HepG2 (cell line): ENCODE results near the gene TPSAB1. TPM values are rescaled to one million over a fixed set of nuclear protein-coding genes. Genes with fewer than 3 reads are reported as not detected.
"Not testable (repeated sequence)": the region's sequence is repeated elsewhere in the genome, so short reads cannot be mapped to it uniquely, and the experiment has no call there.

Source experiments
- ATAC-seq: fragments of 200-7000 bp; cut with Tn5 transposase; 3 replicates; pipeline ENCODE4 v1.9.1; 2020; ENCODE audit warnings: mild to moderate bottlenecking, moderate library complexity
- BruUV-seq: library from RNA; stranded (reverse); fragments of 400-500 nt; replicated peaks from 2 replicates; lab custom pipeline; 2021; lab: Mats Ljungman, UMichigan
- CTCF ChIA-PET: fragments of 300-600 bp; formaldehyde crosslinking; extraction: SDS; loops from one replicate; lab custom pipeline; 2021; ENCODE audit warnings: low total read pairs, inconsistent platforms, low intra/inter-chr PET ratio; lab: Yijun Ruan, JAX
- POLR2A ChIA-PET: fragments of 350-600 bp; sonication (Branson Sonifier 250); formaldehyde crosslinking; loops from one replicate; lab custom pipeline; 2020; ENCODE audit warnings: antibody characterized with exemption, inconsistent platforms; lab: Yijun Ruan, JAX
- DNase-seq: peaks from one replicate; pipeline ENCODE4 v3.0.0-alpha.2; 2015; ENCODE audit warnings: low spot score
- FAIRE-seq: peaks from 3 replicates; lab custom pipeline; 2011; peaks lifted over from hg19 to GRCh38; lab: Jason Lieb, UNC
- H2AFZ ChIP-seq: one replicate; pipeline ENCODE4 v1.6.1; 2011; ENCODE audit warnings: low read length, inconsistent platforms
- H3K27ac ChIP-seq: fragments of 300-600 bp; 3 replicates; pipeline ENCODE4 v1.8.0; 2011; ENCODE audit warnings: mixed run types, mild to moderate bottlenecking, mixed read lengths, low read length, inconsistent platforms; ENCODE audit not compliant: insufficient read depth; ENCODE audit errors: extremely low read length
- H3K27me3 ChIP-seq, 2 experiments: fragments of 200-600 bp in 1 of 2; 2 replicates in 1 of 2; 3 replicates in 1 of 2; pipeline versions ENCODE4 v1.6.0 to v1.8.0; 2011; ENCODE audit warnings: low read length in 2 of 2, mild to moderate bottlenecking in 2 of 2, moderate library complexity in 2 of 2, inconsistent platforms in 1 of 2; ENCODE audit not compliant: insufficient read depth in 2 of 2, control insufficient read depth in 1 of 2
- H3K36me3 ChIP-seq, 2 experiments: fragments of 200-600 bp in 1 of 2; replicated peaks in 1 of 2; 2 replicates in 1 of 2; 3 replicates in 1 of 2; pipeline versions ENCODE4 v1.5.1 to v1.8.0; 2011; ENCODE audit warnings: low read length in 2 of 2, inconsistent platforms in 1 of 2; ENCODE audit not compliant: insufficient read depth in 2 of 2, control insufficient read depth in 1 of 2
- H3K4me1 ChIP-seq: 2 replicates; pipeline ENCODE4 v1.5.1; 2012; ENCODE audit warnings: low read length, inconsistent platforms; ENCODE audit not compliant: insufficient read depth
- H3K4me2 ChIP-seq: 2 replicates; pipeline ENCODE4 v1.6.0; 2011; ENCODE audit warnings: low read depth, low read length, inconsistent platforms
- H3K4me3 ChIP-seq, 3 experiments: fragments of 200-600 bp in 1 of 3; sonication (generic), shearing (Covaris generic) in 1 of 3; replicated peaks in 1 of 3; 2 replicates each; pipeline ENCODE4 v1.5.1; 2011 to 2016; ENCODE audit warnings: low read length in 3 of 3, inconsistent platforms in 2 of 3, low read depth in 2 of 3, mild to moderate bottlenecking in 2 of 3, control low read depth in 1 of 3, mixed read lengths in 1 of 3; ENCODE audit not compliant: insufficient read depth in 1 of 3
- H3K79me2 ChIP-seq: one replicate; pipeline ENCODE4 v1.6.1; 2011; ENCODE audit warnings: low read length, inconsistent platforms; ENCODE audit not compliant: insufficient read depth
- H3K9ac ChIP-seq: 2 replicates; pipeline ENCODE4 v1.6.0; 2011; ENCODE audit warnings: mild to moderate bottlenecking, low read depth, low read length, inconsistent platforms; ENCODE audit not compliant: insufficient read depth
- H3K9me3 ChIP-seq: 2 replicates; pipeline ENCODE4 v1.5.1; 2012; ENCODE audit warnings: mild to moderate bottlenecking, low read length
- H4K20me1 ChIP-seq: 2 replicates; pipeline ENCODE4 v1.6.0; 2011; ENCODE audit warnings: inconsistent platforms, mild to moderate bottlenecking, low read length, moderate library complexity; ENCODE audit not compliant: insufficient read depth
- NFYB ChIP-seq: sonication (generic); formaldehyde crosslinking; IDR thresholded peaks from 2 replicates; pipeline ENCODE4 v1.4.0; 2020; ENCODE audit warnings: missing genetic modification reagents
- WGBS: methylation state at CpG from one replicate; pipeline ENCODE4 v1.1.6; 2017; ENCODE audit warnings: low lambda C conversion rate; 5-methylcytosine and 5-hydroxymethylcytosine counted together
- in situ Hi-C: cut with HindIII; loops from 2 replicates; pipeline ENCODE4 v1.10.0; 2017; ENCODE audit warnings: low pct_unique_long_range_greater_than_20kb; ENCODE audit not compliant: extremely low pct_ligation_motif_present
- intact Hi-C: fragments of 100-400 bp; cut with micrococcal nuclease; formaldehyde crosslinking; loops from one replicate; pipeline ENCODE4 v1.10.0; 2022; ENCODE audit not compliant: unreplicated experiment
- polyA plus RNA-seq, 8 experiments: library from polyadenylated mRNA; depleted of rRNA in 3 of 8; stranded (reverse) in 7 of 8; unstranded in 1 of 8; fragments of >200 nt; fragmentation: Illumina TruSeq in 4 of 8; extraction: Trizol in 4 of 8; gene quantifications; 2 replicates each; pipeline versions ENCODE4 v1.2.1 to v1.2.3, GENCODE V29; 2011 to 2016; ENCODE audit warnings: low read depth in 4 of 8, missing spikeins in 1 of 8, mixed read lengths in 1 of 8; ENCODE audit not compliant: insufficient read depth in 1 of 8
- total RNA-seq, 5 experiments: library from RNA; depleted of rRNA; stranded (reverse); fragments of >200 nt; fragmentation: Illumina TruSeq; extraction: Trizol; gene quantifications; 2 replicates each; pipeline ENCODE4 v1.2.3, GENCODE V29; 2016; ENCODE audit warnings: low read depth in 1 of 5

Gene TPSAB1
- total and polyA plus RNA-seq, 2 of the 13 experiments (the other 11 are each of a cell fraction or from before 2014, with no cell fraction given): 0.12 TPM; not detected in 1

GRCh38 chr16:1238909-1239308 is 1.6 kb upstream of the TPSAB1 start:
- CTCF ChIA-PET, H2AFZ ChIP-seq, H4K20me1 ChIP-seq, H3K4me2 ChIP-seq, in situ Hi-C loops, H3K27ac ChIP-seq, H3K27me3 ChIP-seq, BruUV-seq, H3K9ac ChIP-seq, H3K4me1 ChIP-seq, H3K36me3 ChIP-seq, POLR2A ChIA-PET, intact Hi-C loops, H3K9me3 ChIP-seq, H3K79me2 ChIP-seq, H3K4me3 ChIP-seq, FAIRE-seq, DNase-seq: not testable (repeated sequence)
- peak; percentile 41; the same call in 1 of the 2 replicates for TF ChIP-seq NFYB (CRISPR knock-in tag)
- WGBS: 66% methylated on average over 4 of the region's 23 CpGs
- peak; percentile 54 for ATAC-seq

GRCh38 chr16:1239575-1239974 is 930 bp upstream of the TPSAB1 start:
- H3K27ac ChIP-seq, H3K4me2 ChIP-seq, H3K79me2 ChIP-seq, FAIRE-seq, H2AFZ ChIP-seq, H3K36me3 ChIP-seq, ATAC-seq, in situ Hi-C loops, H3K9me3 ChIP-seq, H3K4me3 ChIP-seq, intact Hi-C loops, H3K4me1 ChIP-seq, CTCF ChIA-PET, DNase-seq, BruUV-seq, H4K20me1 ChIP-seq, POLR2A ChIA-PET, H3K9ac ChIP-seq: not testable (repeated sequence)
- H3K27me3 ChIP-seq: peaks cover 3 to 10% of the 10 kb centered on the region in 2 experiments; a peak in 2 of 5 replicates
- 20% methylated on average over 7 of the region's 9 CpGs for WGBS

DNA sequence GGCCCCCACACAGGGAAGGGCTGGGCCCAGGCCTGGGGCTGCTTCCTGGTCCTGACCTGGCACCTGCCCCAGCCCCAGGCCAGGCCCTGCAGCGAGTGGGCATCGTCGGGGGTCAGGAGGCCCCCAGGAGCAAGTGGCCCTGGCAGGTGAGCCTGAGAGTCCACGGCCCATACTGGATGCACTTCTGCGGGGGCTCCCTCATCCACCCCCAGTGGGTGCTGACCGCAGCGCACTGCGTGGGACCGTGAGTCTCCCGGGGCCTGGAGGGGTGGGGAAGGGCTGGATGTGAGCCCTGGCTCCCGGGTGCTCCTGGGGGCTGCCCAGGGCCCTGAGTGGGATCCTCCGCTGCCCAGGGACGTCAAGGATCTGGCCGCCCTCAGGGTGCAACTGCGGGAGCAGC is 576 bp downstream of the TPSAB1 start:
- CTCF ChIA-PET, ATAC-seq, H3K79me2 ChIP-seq, FAIRE-seq, H3K27ac ChIP-seq, H3K4me2 ChIP-seq, H3K4me3 ChIP-seq, H3K4me1 ChIP-seq, H3K9ac ChIP-seq, DNase-seq, in situ Hi-C loops, intact Hi-C loops, H4K20me1 ChIP-seq, POLR2A ChIA-PET, H2AFZ ChIP-seq, H3K9me3 ChIP-seq, H3K36me3 ChIP-seq, BruUV-seq: not testable (repeated sequence)
- H3K27me3 ChIP-seq: peaks cover 3 to 21% of the 10 kb centered on the region in 2 experiments; a peak in 4 of 5 replicates
- WGBS: no CpG with 5 or more reads among the region's 15 CpGs
